Measurements from ENCODE around the gene AP3S2. TPM values are rescaled to one million over a fixed set of nuclear protein-coding genes. Genes with fewer than 3 reads are reported as not detected.

AP3S2 gene
- total and polyA plus RNA-seq, 2 of the 8 experiments (the other 6 are each of a cell fraction or from before 2014, with no cell fraction given), result 19.2 to 45.4 TPM

DNA sequence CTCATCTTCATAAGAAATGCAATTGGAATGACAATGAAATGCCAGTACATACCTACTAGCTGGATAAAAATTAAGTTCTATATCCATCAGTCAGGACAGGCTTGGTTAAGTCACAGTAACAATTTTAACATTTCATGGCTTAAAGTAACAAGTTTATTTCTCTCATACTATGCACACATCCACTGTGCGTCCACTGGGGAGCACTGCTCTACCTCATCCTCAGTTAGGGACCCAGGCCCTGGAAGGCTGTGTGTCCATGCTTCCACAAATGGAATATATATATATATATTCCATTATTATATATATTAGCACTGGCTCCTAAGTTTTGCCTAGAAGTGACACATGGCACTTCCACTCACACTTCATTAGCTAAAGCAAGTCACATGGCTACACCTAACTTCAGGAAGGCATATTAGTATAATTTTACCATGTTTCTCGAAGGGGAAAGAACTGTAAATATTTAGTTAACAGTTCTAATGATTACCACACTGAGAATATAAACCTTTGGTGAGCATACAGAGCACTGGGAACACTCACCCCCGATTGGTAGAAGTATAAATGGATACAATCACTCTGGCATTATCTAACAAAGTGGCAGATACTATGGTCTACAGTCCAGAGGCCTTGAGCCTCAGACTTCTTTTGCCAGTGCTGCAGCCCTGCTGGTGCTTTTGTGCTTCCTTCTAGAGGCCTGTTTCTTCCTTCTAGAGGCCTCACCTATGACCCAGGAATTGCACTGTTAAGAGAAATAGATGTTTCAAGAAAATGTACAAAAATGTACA lies 28.6 kb downstream of the AP3S2 start (continued):
- no peak for TF ChIP-seq JUND (IDR thresholded peaks at IDR 0.05; ENCODE audit: low read length)
- no peak for TF ChIP-seq POLR2A (IDR thresholded peaks at IDR 0.05; ENCODE audit: control extremely low read depth in 1 of 2, low read depth in 2 of 2, low read length in 2 of 2)
- TF ChIP-seq, protein P1, sequence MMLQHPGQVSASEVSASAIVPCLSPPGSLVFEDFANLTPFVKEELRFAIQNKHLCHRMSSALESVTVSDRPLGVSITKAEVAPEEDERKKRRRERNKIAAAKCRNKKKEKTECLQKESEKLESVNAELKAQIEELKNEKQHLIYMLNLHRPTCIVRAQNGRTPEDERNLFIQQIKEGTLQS (IDR thresholded peaks at IDR 0.05; ENCODE audit: insufficient read depth, low read depth, low read length), result no peak
- no peak for TF ChIP-seq RXRA (IDR thresholded peaks at IDR 0.05; ENCODE audit: insufficient read depth, low read depth, low read length)
- TF ChIP-seq KDM4A (IDR thresholded peaks at IDR 0.05; ENCODE audit: low read depth, low read length, severe bottlenecking), result no peak
- no peak for TF ChIP-seq CHD1 (IDR thresholded peaks at IDR 0.05; ENCODE audit: low read depth, low read length)
- TF ChIP-seq ZNF274 (IDR thresholded peaks at IDR 0.05; ENCODE audit: borderline replicate concordance, extremely low read depth, low read length), result no peak
- TF ChIP-seq BRCA1 (IDR thresholded peaks at IDR 0.05; ENCODE audit: low read depth, low read length), result no peak
- no peak for TF ChIP-seq MAFK (IDR thresholded peaks at IDR 0.05; ENCODE audit: low read depth, low read length)
